ENCODE data around the gene CHN2. TPM values are rescaled to one million over a fixed set of nuclear protein-coding genes. Genes with fewer than 3 reads are reported as not detected.

The CHN2 gene
- polyA plus RNA-seq, 1 experiment = not detected

GRCh38 chr7:29192811-29193210 lies 1.8 kb upstream of the CHN2 start:
- ChIA-PET CTCF (no interaction called here), POLR2A (no interaction called here)
- DNase-seq (ENCODE audit: low read depth, low spot score) = no peak
- no peak for TF ChIP-seq CTCF (IDR thresholded peaks at IDR 0.05; ENCODE audit: low read depth, low read length)
- peaks cover 33% of the 10 kb centered on the region for H3K27me3 ChIP-seq (ENCODE audit: control insufficient read depth, insufficient read depth, low read length)
- H3K27ac ChIP-seq (ENCODE audit: low read depth, low read length) = no peak overlapping the region
- H3K9me3 ChIP-seq (ENCODE audit: control insufficient read depth, insufficient read depth, low read length) = no peaks in the 10 kb centered on the region; the same call in 1 of the 2 replicates
- H3K4me3 ChIP-seq (ENCODE audit: low read depth, low read length) = no peak overlapping the region

DNA sequence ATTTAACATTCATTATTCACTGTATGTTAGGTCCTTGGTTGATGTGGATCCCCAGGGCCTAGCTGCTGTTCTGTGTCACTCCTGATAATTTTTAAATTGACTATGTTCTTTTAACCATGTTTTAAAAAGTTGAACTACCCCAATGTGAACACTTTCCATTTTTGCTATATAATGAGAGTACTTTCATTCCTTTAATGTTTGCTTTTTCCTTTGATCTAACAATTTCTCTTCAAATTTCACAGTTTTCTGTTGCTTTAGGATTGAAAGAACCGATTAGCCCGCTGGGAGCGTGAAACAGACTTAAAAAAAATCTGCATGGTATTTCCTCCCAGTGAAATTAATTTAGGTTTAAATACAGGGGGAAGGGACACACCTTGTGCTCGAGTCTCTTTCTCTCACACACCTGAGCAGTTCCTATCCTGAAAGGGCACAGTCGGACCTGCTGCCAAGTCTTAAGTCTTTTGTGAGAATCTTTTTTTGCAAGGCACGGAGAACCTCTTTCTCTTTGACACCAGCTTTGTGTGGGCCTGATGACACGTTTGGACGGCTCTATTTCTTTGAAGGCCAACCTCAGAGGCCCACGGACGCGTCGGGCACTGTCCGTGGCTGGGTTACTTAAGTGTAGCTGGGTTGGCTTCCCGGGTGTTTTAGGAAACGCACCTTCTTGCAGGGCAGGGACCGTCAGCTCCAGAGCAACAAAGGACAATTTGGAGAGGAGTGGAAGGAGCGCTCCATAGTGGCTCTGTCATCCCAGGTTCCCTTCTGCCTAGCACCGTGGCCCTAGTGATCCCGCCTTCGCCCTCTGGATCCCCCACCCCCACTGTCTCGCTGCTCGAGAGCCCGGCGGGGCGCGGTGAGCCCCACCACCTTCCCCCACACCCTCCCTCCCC lies 1.0 kb upstream of the CHN2 start:
- no peak overlapping the region for H3K4me3 ChIP-seq (ENCODE audit: low read depth, low read length)
- no peak overlapping the region for H3K27ac ChIP-seq (ENCODE audit: low read depth, low read length)
- no peak for TF ChIP-seq CTCF (IDR thresholded peaks at IDR 0.05; ENCODE audit: low read depth, low read length)
- H3K9me3 ChIP-seq (ENCODE audit: control insufficient read depth, insufficient read depth, low read length) = no peaks in the 10 kb centered on the region; the same call in 1 of the 2 replicates
- H3K27me3 ChIP-seq (ENCODE audit: control insufficient read depth, insufficient read depth, low read length) = peaks cover 33% of the 10 kb centered on the region
- DNase-seq (ENCODE audit: low read depth, low spot score) = no peak
- CTCF ChIA-PET = interaction anchor here (0.7 kb wide), 1 partner anchor 25 kb away, joined by 6 read pairs; no protein-coding TSS in a partner anchor
- POLR2A ChIA-PET = no interaction called here

DNA sequence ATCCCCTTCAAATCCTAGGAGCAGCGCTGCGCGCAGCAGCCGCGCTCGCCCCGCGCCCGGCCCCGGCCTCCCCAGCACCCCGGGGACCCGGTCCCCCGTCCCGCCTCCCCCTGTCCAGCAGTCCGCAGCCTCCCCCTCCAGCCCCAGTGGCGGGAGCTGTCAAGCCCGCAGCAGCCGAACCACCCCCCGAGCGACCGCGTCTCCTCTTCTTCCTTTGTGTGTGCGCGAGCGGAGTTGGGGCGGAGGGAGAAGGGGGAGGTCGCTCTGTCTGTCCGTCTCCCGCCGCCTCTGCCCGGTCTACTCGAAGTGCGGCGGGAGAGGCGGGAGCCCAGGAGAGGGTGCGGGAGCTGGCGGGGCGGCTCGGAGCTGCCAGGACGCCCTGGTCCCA lies 375 bp upstream of the CHN2 start:
- no peak overlapping the region for H3K27ac ChIP-seq (ENCODE audit: low read depth, low read length)
- no peaks in the 10 kb centered on the region; the same call in 1 of the 2 replicates for H3K9me3 ChIP-seq (ENCODE audit: control insufficient read depth, insufficient read depth, low read length)
- H3K27me3 ChIP-seq (ENCODE audit: control insufficient read depth, insufficient read depth, low read length) = peaks cover 33% of the 10 kb centered on the region
- DNase-seq (ENCODE audit: low read depth, low spot score) = no peak
- CTCF ChIA-PET = interaction anchor here (0.7 kb wide), 1 partner anchor 25 kb away, joined by 6 read pairs; no protein-coding TSS in a partner anchor
- H3K4me3 ChIP-seq (ENCODE audit: low read depth, low read length) = peak overlapping the region; percentile 41; the same call in 1 of the 2 replicates
- POLR2A ChIA-PET = no interaction called here
- no peak for TF ChIP-seq CTCF (IDR thresholded peaks at IDR 0.05; ENCODE audit: low read depth, low read length)

DNA sequence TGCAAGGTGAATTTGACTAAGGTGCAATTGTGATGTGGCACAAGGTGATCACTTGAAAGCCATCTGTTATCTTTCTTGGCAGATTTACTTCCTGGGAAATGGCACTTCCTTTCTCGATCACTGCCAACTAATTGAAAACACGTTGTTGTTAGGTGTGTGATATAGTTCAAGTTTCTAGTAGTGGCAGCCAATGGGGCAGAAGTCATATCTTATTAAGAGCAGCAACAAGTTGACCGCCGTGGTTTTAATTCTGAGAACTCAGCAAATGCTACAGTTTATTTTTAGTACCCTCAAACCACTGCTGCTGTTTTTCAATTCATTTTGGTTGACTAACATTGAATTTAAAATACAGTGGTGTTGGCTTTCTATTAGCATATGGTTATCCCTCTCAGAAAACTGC lies 1.6 kb downstream of the CHN2 start:
- TF ChIP-seq CTCF (IDR thresholded peaks at IDR 0.05; ENCODE audit: low read depth, low read length) = no peak
- H3K27me3 ChIP-seq (ENCODE audit: control insufficient read depth, insufficient read depth, low read length) = peaks cover 28% of the 10 kb centered on the region
- H3K27ac ChIP-seq (ENCODE audit: low read depth, low read length) = no peak overlapping the region
- H3K9me3 ChIP-seq (ENCODE audit: control insufficient read depth, insufficient read depth, low read length) = no peaks in the 10 kb centered on the region; the same call in 1 of the 2 replicates
- no peak for DNase-seq (ENCODE audit: low read depth, low spot score)
- CTCF ChIA-PET = interaction anchor here (0.7 to 1.0 kb wide), 2 partner anchors 213 to 329 kb away, joined by 3 read pairs; no protein-coding TSS in a partner anchor
- H3K4me3 ChIP-seq (ENCODE audit: low read depth, low read length) = no peak overlapping the region
- POLR2A ChIA-PET = no interaction called here

GRCh38 chr7:29196971-29197595 lies 2.5 kb downstream of the CHN2 start:
- POLR2A ChIA-PET = no interaction called here
- CTCF ChIA-PET = no interaction called here
- Histone ChIP-seq H3K4me3 (ENCODE audit: low read depth, low read length) (no peak overlapping the region), H3K27me3 (ENCODE audit: control insufficient read depth, insufficient read depth, low read length) (peaks cover 28% of the 10 kb centered on the region), H3K9me3 (ENCODE audit: control insufficient read depth, insufficient read depth, low read length) (no peaks in the 10 kb centered on the region; the same call in 1 of the 2 replicates), H3K27ac (ENCODE audit: low read depth, low read length) (no peak overlapping the region)
- no peak for TF ChIP-seq CTCF (IDR thresholded peaks at IDR 0.05; ENCODE audit: low read depth, low read length)
- DNase-seq (ENCODE audit: low read depth, low spot score) = no peak

Measured in AG04450 (cell line).